ENCODE results near the gene C3. TPM values are rescaled to one million over a fixed set of nuclear protein-coding genes. Genes with fewer than 3 reads are reported as not detected.

Gene C3
- total and polyA plus RNA-seq, 2 experiments from 2014 or later: 5.1 to 17.7 TPM

- Histone ChIP-seq H4K20me1 (replicated peaks; ENCODE audit: insufficient read depth) (peaks cover 4% of the 10 kb centered on the region; the same call in 1 of the 2 replicates), H3K4me1 (ENCODE audit: insufficient read depth) (peaks cover 7% of the 10 kb centered on the region; the same call in 1 of the 2 replicates), H3K36me3 (ENCODE audit: insufficient read depth) (no peaks in the 10 kb centered on the region), H3F3A (replicated peaks; ENCODE audit: low read depth) (peaks cover 6% of the 10 kb centered on the region; the same call in 1 of the 2 replicates), H3K79me2 (replicated peaks; ENCODE audit: insufficient read depth) (peaks cover 22% of the 10 kb centered on the region), H3K27me3 (ENCODE audit: insufficient read depth) (no peaks in the 10 kb centered on the region), H3K4me2 (peak within 1 kb of the TSS; percentile 99), H3K27ac (ENCODE audit: low read depth) (peak within 1 kb of the TSS; percentile 94), H2AFZ (no peak within 1 kb of the TSS), H3K4me3 (peak within 1 kb of the TSS; percentile 91), H3K9me2 (ENCODE audit: insufficient read depth) (no peaks in the 10 kb centered on the region)
- peak within 1 kb of the TSS; percentile 93 for H3K27ac Mint-ChIP-seq
- TF ChIP-seq CREB1 (CRISPR knock-in tag; IDR thresholded peaks at IDR 0.05; ENCODE audit: low read depth) (peak; percentile 84), JUNB (IDR thresholded peaks at IDR 0.05; ENCODE audit: unreplicated experiment) (no peak), NANOG (IDR thresholded peaks at IDR 0.05; ENCODE audit: borderline replicate concordance) (no peak), STAT1 (IDR thresholded peaks at IDR 0.05; ENCODE audit: unreplicated experiment) (peak; percentile 70), ZNF331 (CRISPR knock-in tag; IDR thresholded peaks at IDR 0.05; ENCODE audit: low read depth) (no peak), POLR2AphosphoS5 (IDR thresholded peaks at IDR 0.05; ENCODE audit: low read depth) (peak; percentile 17), EZH2 (IDR thresholded peaks at IDR 0.05; ENCODE audit: low read depth, unreplicated experiment) (no peak), ZNF114 (CRISPR knock-in tag; IDR thresholded peaks at IDR 0.05) (no peak), EZH2phosphoT487 (IDR thresholded peaks at IDR 0.05; ENCODE audit: unreplicated experiment) (no peak)
- peaks cover 19% of the 10 kb centered on the region for H3K36me3 Mint-ChIP-seq (ENCODE audit: low read depth)
- peaks cover 15% of the 10 kb centered on the region; the same call in 2 of the 3 replicates for H3K4me1 Mint-ChIP-seq
- H3K4me3 Mint-ChIP-seq: peak within 1 kb of the TSS; percentile 80
- peak; percentile 82 for ATAC-seq
- peak; percentile 99 for DNase-seq (ENCODE audit: low spot score)
- peaks cover 21% of the 10 kb centered on the region for H3K9me3 Mint-ChIP-seq
- H3K27me3 Mint-ChIP-seq (ENCODE audit: insufficient read depth, low read depth, poor library complexity): peaks cover 10% of the 10 kb centered on the region
These were observed 47.1 kb upstream of the C3 start, which contains the start of gene SH2D3A for GRCh38 chr19:6767357-6768235. TSS of gene SH2D3A (minus strand) at chr19:6767435. CDS start at chr19:6763748, 3,687 bp downstream.

- peaks cover 15% of the 10 kb centered on the region; the same call in 2 of the 3 replicates for H3K4me1 Mint-ChIP-seq
- H3K27ac Mint-ChIP-seq: peak overlapping the region; percentile 93; the same call in 1 of the 2 replicates
- Histone ChIP-seq H3K4me1 (ENCODE audit: insufficient read depth) (peaks cover 5% of the 10 kb centered on the region; the same call in 1 of the 2 replicates), H3K9me2 (ENCODE audit: insufficient read depth) (no peaks in the 10 kb centered on the region), H3K4me3 (peak overlapping the region; percentile 91), H3K79me2 (replicated peaks; ENCODE audit: insufficient read depth) (peaks cover 23% of the 10 kb centered on the region), H4K20me1 (replicated peaks; ENCODE audit: insufficient read depth) (peaks cover 4% of the 10 kb centered on the region; the same call in 1 of the 2 replicates), H3K27me3 (ENCODE audit: insufficient read depth) (no peaks in the 10 kb centered on the region), H2AFZ (no peak overlapping the region), H3F3A (replicated peaks; ENCODE audit: low read depth) (peaks cover 6% of the 10 kb centered on the region; the same call in 1 of the 2 replicates), H3K4me2 (peak overlapping the region; percentile 99), H3K27ac (ENCODE audit: low read depth) (peak overlapping the region; percentile 94), H3K36me3 (ENCODE audit: insufficient read depth) (no peaks in the 10 kb centered on the region; the same call in 1 of the 2 replicates)
- H3K4me3 Mint-ChIP-seq: peak overlapping the region; percentile 80
- peaks cover 17% of the 10 kb centered on the region for H3K9me3 Mint-ChIP-seq
- DNase-seq (ENCODE audit: low spot score) (peak; percentile 36), ATAC-seq (peak; percentile 2; the same call in 2 of the 3 replicates)
- H3K36me3 Mint-ChIP-seq (ENCODE audit: low read depth): peaks cover 20% of the 10 kb centered on the region
- H3K27me3 Mint-ChIP-seq (ENCODE audit: insufficient read depth, low read depth, poor library complexity): peaks cover 10% of the 10 kb centered on the region
- TF ChIP-seq STAT1 (IDR thresholded peaks at IDR 0.05; ENCODE audit: unreplicated experiment) (no peak), CREB1 (CRISPR knock-in tag; IDR thresholded peaks at IDR 0.05; ENCODE audit: low read depth) (no peak), CTCF (conservative IDR thresholded peaks at IDR 0.05; ENCODE audit: low read depth in 2 of 2) (no peak), ETS1 (IDR thresholded peaks at IDR 0.05) (no peak)
These were observed 46.6 kb upstream of the C3 start for GRCh38 chr19:6767081-6767356.

Measured in GM23338 (cell line).